K562 (cell line): ENCODE results near the gene ZNF213. TPM values are rescaled to one million over a fixed set of nuclear protein-coding genes. Genes with fewer than 3 reads are reported as not detected.

Source experiments
- ETV1 ChIP-seq: fragments of 450-650 bp; conservative IDR thresholded peaks from 2 replicates; pipeline ENCODE4 v1.6.1; 2016; ENCODE audit warnings: missing genetic modification characterization, control low read depth, low read depth, missing compliant biosample characterization
- NFIX ChIP-seq: fragments of 250-450 bp; sonication (Bioruptor Pico); IDR thresholded peaks from 2 replicates; pipeline ENCODE4 v1.4.0; 2020; ENCODE audit warnings: low read depth, mild to moderate bottlenecking, moderate library complexity
- RBBP5 ChIP-seq: fragments of 200-600 bp; sonication (generic); IDR thresholded peaks from 2 replicates; pipeline ENCODE4 v1.6.1; 2012; ENCODE audit warnings: borderline replicate concordance, mild to moderate bottlenecking, low read length, control low read depth, inconsistent platforms; ENCODE audit not compliant: insufficient read depth, poor library complexity, severe bottlenecking
- RBFOX2 ChIP-seq: fragments of 200-400 bp; formaldehyde crosslinking; IDR thresholded peaks from 2 replicates; pipeline ENCODE4 v1.6.1; 2017; ENCODE audit warnings: low read depth, mild to moderate bottlenecking, low read length, moderate library complexity
- UBTF ChIP-seq, 2 experiments: IDR thresholded peaks; 2 replicates each; pipeline ENCODE4 v1.6.1; 2012; ENCODE audit warnings: improper control_type of control experiment in 2 of 2, low read depth in 2 of 2, low read length in 2 of 2, borderline replicate concordance in 1 of 2
- XRCC3 ChIP-seq: fragments of 450-650 bp; IDR thresholded peaks from 2 replicates; pipeline ENCODE4 v1.6.1; 2017; ENCODE audit warnings: mild to moderate bottlenecking, moderate library complexity
- ZKSCAN1 ChIP-seq: fragments of 150-350 bp; IDR thresholded peaks from 2 replicates; pipeline ENCODE4 v1.6.1; 2016; ENCODE audit warnings: low read depth, low read length
- polyA plus RNA-seq, 8 experiments: library from polyadenylated mRNA; depleted of rRNA in 4 of 8; stranded (reverse) in 5 of 8; unstranded in 3 of 8; fragments of >200 nt; fragmentation: Nextera tagmentation in 2 of 8; fragmentation: Illumina TruSeq in 1 of 8; extraction: Ambion mirVana in 2 of 8; extraction: Trizol in 1 of 8; gene quantifications; 2 replicates each; pipeline versions ENCODE4 v1.2.1 to v1.2.3, GENCODE V29; 2011 to 2014; ENCODE audit warnings: inconsistent platforms in 1 of 8, missing spikeins in 1 of 8
- total RNA-seq, 7 experiments: library from RNA; depleted of rRNA in 6 of 7; stranded (reverse); fragments of >200 nt in 6 of 7; fragmentation: Illumina TruSeq in 2 of 7; extraction: Trizol in 2 of 7; gene quantifications; 2 replicates each; pipeline versions ENCODE4 v1.2.1 to v1.2.3, GENCODE V29; 2011 to 2021; ENCODE audit warnings: low replicate concordance in 1 of 7

ZNF213 gene
- total and polyA plus RNA-seq, 9 of the 15 experiments (the other 6 are each of a cell fraction or from before 2014, with no cell fraction given), result 0.49 to 10.0 (median 1.8) TPM

- TF ChIP-seq ZKSCAN1 (no peak), RBFOX2 (0 out of 2 replicates have a peak, but pooled peaks have one; percentile 13), XRCC3 (no peak), RBBP5 (peak; percentile 44), ETV1 (tag) (0 out of 2 replicates have a peak, but pooled peaks have one; percentile 6), NFIX (CRISPR knock-in tag) (no peak), UBTF (IDR thresholded peaks at IDR 0.05; ENCODE audit: borderline replicate concordance in 1 of 2, low read depth in 2 of 2, low read length in 2 of 2) (peak; percentile 53 to 83; a peak in 2 of 4 replicates)
Measured at GRCh38 chr16:3158026-3158509, 23.2 kb downstream of the ZNF213 start (continued).
